A673 (cell line): ENCODE measurements around the gene EFNA5. TPM values are rescaled to one million over a fixed set of nuclear protein-coding genes. Genes with fewer than 3 reads are reported as not detected.

Experiments used
- BruUV-seq: library from RNA; stranded (reverse); fragments of 400-500 nt; replicated peaks from 2 replicates; lab custom pipeline; 2021; lab: Mats Ljungman, UMichigan
- CTCF ChIA-PET: fragments of 300-600 bp; sonication (Branson Sonifier 250); formaldehyde crosslinking; loops from one replicate; lab custom pipeline; 2022; ENCODE audit warnings: antibody characterized with exemption; lab: Charles Lee
- POLR2A ChIA-PET: fragments of 300-600 bp; sonication (Branson Sonifier 250); formaldehyde crosslinking; loops from one replicate; lab custom pipeline; 2022; ENCODE audit warnings: antibody characterized with exemption; ENCODE audit not compliant: low non-redundant PET; lab: Charles Lee
- DNase-seq: peaks from one replicate; pipeline ENCODE4 v3.0.0-alpha.2; 2015; ENCODE audit warnings: low spot score
- H3K27ac ChIP-seq: fragments of 200-600 bp; sonication (generic); 2 replicates; pipeline ENCODE4 v1.5.1; 2016; ENCODE audit warnings: mixed run types, low read depth, mild to moderate bottlenecking, mixed read lengths, antibody characterized with exemption, low read length; ENCODE audit not compliant: poor library complexity, severe bottlenecking
- H3K27me3 ChIP-seq: fragments of 200-600 bp; sonication (generic); replicated peaks from 2 replicates; pipeline ENCODE4 v1.6.1; 2017; ENCODE audit warnings: mixed run types, low read depth, mild to moderate bottlenecking, mixed read lengths, antibody characterized with exemption, low read length; ENCODE audit not compliant: insufficient read depth, poor library complexity
- H3K36me3 ChIP-seq: fragments of 200-600 bp; sonication (generic); 2 replicates; pipeline ENCODE4 v1.6.1; 2016; ENCODE audit warnings: mixed run types, mild to moderate bottlenecking, mixed read lengths, antibody characterized with exemption, low read length; ENCODE audit not compliant: insufficient read depth, poor library complexity, severe bottlenecking
- H3K4me1 ChIP-seq: fragments of 200-600 bp; sonication (generic); 2 replicates; pipeline ENCODE4 v1.6.1; 2017; ENCODE audit warnings: mixed run types, mild to moderate bottlenecking, mixed read lengths, antibody characterized with exemption, low read length; ENCODE audit not compliant: insufficient read depth, poor library complexity, severe bottlenecking
- H3K4me3 ChIP-seq: fragments of 200-600 bp; sonication (generic); 2 replicates; pipeline ENCODE4 v1.5.1; 2016; ENCODE audit warnings: low read depth, mixed run types, mild to moderate bottlenecking, mixed read lengths, low read length; ENCODE audit not compliant: poor library complexity, severe bottlenecking
- H3K9me3 ChIP-seq: fragments of 200-600 bp; sonication (generic); 2 replicates; pipeline ENCODE4 v1.6.1; 2016; ENCODE audit warnings: mixed run types, low read depth, mild to moderate bottlenecking, mixed read lengths, antibody characterized with exemption, low read length; ENCODE audit not compliant: poor library complexity, severe bottlenecking
- EZH2 ChIP-seq: fragments of 200-600 bp; sonication (generic); IDR thresholded peaks from 2 replicates; pipeline ENCODE4 v1.6.1; 2017; ENCODE audit warnings: borderline replicate concordance, low read depth, mild to moderate bottlenecking, mixed read lengths, antibody characterized with exemption, low read length; ENCODE audit not compliant: poor library complexity, severe bottlenecking
- intact Hi-C: fragments of 100-400 bp; cut with micrococcal nuclease; formaldehyde crosslinking; loops from one replicate; pipeline ENCODE4 v1.10.0; 2022; ENCODE audit not compliant: unreplicated experiment
- total RNA-seq: library from RNA; stranded (reverse); gene quantifications from 2 replicates; pipeline ENCODE4 v1.2.3, GENCODE V29; 2021
- TF ChIP-seq, protein P1 (sequence below): fragments of 300-800, 200-600 bp; sonication (generic); conservative IDR thresholded peaks from 2 replicates; pipeline ENCODE4 v1.5.1; 2017; ENCODE audit warnings: low read depth, mild to moderate bottlenecking, antibody characterized with exemption, low read length, moderate library complexity, mixed read lengths

Gene EFNA5
- total RNA-seq, 1 experiment from 2014 or later, result 16.7 TPM

DNA sequence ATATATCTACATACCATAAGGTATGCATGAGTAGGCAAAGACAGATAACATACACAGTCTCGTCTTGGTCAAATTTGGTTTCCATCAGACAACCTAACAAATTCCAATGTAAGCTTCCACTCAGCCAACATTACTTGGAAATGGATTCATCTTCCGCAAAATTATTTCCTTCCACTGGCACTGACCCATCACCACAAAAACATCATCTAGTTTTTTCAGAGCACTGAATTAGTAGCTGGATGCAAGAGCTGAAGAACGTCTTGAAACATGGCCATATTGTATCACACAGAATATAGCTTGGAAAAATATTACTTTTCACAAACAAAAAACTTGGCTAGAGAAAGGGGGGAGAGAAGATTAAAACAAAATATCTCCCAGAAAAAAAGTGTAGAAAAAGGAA is 73.5 kb downstream of the EFNA5 start:
- Histone ChIP-seq H3K9me3 (no peaks in the 10 kb centered on the region), H3K4me3 (no peak overlapping the region), H3K27ac (no peak overlapping the region), H3K36me3 (no peaks in the 10 kb centered on the region), H3K4me1 (no peaks in the 10 kb centered on the region), H3K27me3 (no peaks in the 10 kb centered on the region)
- POLR2A ChIA-PET, result no interaction called here
- no TSS peak for BruUV-seq
- DNase-seq, result no peak
- TF ChIP-seq, protein P1, sequence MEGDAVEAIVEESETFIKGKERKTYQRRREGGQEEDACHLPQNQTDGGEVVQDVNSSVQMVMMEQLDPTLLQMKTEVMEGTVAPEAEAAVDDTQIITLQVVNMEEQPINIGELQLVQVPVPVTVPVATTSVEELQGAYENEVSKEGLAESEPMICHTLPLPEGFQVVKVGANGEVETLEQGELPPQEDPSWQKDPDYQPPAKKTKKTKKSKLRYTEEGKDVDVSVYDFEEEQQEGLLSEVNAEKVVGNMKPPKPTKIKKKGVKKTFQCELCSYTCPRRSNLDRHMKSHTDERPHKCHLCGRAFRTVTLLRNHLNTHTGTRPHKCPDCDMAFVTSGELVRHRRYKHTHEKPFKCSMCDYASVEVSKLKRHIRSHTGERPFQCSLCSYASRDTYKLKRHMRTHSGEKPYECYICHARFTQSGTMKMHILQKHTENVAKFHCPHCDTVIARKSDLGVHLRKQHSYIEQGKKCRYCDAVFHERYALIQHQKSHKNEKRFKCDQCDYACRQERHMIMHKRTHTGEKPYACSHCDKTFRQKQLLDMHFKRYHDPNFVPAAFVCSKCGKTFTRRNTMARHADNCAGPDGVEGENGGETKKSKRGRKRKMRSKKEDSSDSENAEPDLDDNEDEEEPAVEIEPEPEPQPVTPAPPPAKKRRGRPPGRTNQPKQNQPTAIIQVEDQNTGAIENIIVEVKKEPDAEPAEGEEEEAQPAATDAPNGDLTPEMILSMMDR, result no peak
- intact Hi-C loops, result no loop called here
- CTCF ChIA-PET, result no interaction called here

DNA sequence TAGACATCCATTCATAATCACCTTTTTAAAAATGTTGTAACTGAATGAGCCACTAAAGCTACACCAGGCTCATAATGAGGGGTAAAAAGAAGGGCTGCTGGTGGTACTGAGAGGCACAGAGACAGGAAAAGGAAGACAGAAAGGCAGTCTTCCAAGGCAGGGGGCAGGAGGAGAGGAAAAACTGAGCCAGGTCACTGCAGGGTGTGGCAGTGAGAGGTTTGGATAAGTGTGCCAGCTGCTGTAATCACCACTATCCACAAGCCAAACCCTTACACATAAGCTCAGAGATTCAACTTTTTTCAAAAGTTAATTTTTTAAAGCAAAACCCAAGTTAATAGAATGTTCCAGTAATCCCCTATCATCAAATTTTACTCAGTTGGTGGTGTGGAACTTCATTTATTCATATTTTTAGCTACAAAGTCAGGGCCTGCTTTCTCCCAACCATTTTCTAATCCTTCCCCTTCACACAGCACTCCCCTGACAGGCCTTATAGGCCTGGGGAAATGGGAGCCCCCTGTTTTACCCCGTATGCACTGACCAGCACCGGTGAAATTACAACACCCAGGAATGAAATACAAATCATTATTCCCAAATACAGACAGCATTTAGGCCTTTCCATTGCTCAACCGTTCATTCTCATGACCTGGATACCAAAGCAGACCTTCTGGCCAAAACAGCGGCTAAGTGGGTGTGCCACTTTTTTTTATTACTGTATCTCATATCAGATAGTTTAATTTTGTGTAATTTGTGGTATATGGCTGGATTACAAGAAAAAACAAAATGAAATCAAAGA is 76.3 kb downstream of the EFNA5 start:
- no TSS peak for BruUV-seq
- intact Hi-C loops, result no loop called here
- no peaks in the 10 kb centered on the region for H3K36me3 ChIP-seq
- H3K9me3 ChIP-seq, result no peaks in the 10 kb centered on the region
- no peaks in the 10 kb centered on the region for H3K4me1 ChIP-seq
- TF ChIP-seq EZH2, result no peak
- TF ChIP-seq, protein P1, result no peak
- no peaks in the 10 kb centered on the region for H3K27me3 ChIP-seq
- ChIA-PET CTCF (no interaction called here), POLR2A (no interaction called here)
- H3K27ac ChIP-seq, result no peak overlapping the region
- no peak for DNase-seq
- H3K4me3 ChIP-seq, result no peak overlapping the region

DNA sequence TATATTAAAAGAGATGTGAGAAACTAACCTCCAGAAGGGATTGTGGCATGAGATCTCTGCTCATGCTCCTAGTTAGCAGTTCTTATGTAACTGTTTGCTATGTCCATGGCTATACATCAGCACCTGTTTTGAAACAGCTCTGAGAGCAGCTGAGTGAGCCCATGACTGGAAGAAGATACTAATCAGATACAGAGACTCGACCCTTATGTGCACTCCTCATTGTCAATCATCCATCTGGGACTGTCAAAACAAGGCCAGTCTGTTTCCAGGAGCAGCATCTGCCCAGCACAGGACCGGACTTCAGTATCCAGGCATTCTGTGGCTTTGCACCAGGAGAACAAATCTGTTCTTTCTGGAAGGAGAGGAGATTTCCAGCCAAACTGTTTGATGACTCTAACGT is 77.7 kb downstream of the EFNA5 start:
- TF ChIP-seq EZH2, result no peak
- TF ChIP-seq, protein P1, result no peak
- CTCF ChIA-PET, result no interaction called here

More for the DNA sequence above, 77.7 kb downstream of the EFNA5 start:
- no peaks in the 10 kb centered on the region for H3K4me1 ChIP-seq
- no peak overlapping the region for H3K4me3 ChIP-seq
- H3K36me3 ChIP-seq, result no peaks in the 10 kb centered on the region
- no TSS peak for BruUV-seq
- H3K27me3 ChIP-seq, result no peaks in the 10 kb centered on the region
- no peak overlapping the region for H3K27ac ChIP-seq
- intact Hi-C loops, result no loop called here
- no peaks in the 10 kb centered on the region for H3K9me3 ChIP-seq
- no peak for DNase-seq
- POLR2A ChIA-PET, result no interaction called here
